NCI-H1436 (cell line): Measurements from ENCODE around the gene CA14.
A peak's percentile ranks its signal among the peaks of the same experiment; 100 is the strongest.
"Not testable (repeated sequence)": the region's sequence is repeated elsewhere in the genome, so short reads cannot be mapped to it uniquely, and the experiment has no call there.

ENCODE experiments used
- DNase-seq: peaks from one replicate; lab custom pipeline; 2025; lab: John Stamatoyannopoulos, UW

Gene CA14

DNA sequence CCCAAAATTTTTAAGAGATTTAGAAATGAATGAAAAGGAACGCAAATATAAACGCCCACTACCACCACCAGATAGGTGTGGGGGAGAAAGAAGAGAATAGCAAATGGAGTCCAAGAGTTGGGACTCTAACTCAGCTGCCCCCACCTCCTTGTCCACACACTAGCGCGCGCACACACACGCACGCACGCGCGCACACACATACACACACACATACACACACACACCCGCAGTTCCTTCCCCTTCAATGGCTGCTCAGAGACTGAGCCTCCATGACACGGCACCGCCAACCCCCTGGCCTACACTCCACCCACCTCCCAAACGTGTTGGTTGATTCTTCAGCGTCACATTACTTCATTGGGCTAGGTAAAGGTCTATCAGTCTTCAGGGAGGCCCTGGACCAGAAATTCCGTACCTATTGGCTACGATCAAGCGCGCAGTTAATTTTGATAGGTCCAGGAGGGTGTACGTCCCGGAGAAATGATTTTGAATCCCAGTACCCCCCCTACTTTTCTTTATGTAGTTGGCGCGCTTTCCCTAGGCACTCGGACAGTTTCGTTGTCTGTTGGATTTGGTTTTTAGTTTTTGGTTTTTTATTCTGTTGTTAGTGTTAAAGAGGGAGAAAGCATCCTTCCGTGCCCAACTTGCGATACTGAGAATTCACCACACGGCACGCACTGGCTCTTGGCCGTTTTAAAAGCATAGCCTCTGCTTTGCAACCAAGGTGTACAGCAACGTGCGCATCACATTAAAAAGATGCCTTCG lies 21.5 kb upstream of the CA14 start, which contains the start of gene ANP32E:
Gene ANP32E, minus strand, starts transcription at position 261 of the 762 bp plus-strand sequence. CDS start 326 bp downstream, outside the sequence.
- DNase-seq: peak; percentile 98

DNA sequence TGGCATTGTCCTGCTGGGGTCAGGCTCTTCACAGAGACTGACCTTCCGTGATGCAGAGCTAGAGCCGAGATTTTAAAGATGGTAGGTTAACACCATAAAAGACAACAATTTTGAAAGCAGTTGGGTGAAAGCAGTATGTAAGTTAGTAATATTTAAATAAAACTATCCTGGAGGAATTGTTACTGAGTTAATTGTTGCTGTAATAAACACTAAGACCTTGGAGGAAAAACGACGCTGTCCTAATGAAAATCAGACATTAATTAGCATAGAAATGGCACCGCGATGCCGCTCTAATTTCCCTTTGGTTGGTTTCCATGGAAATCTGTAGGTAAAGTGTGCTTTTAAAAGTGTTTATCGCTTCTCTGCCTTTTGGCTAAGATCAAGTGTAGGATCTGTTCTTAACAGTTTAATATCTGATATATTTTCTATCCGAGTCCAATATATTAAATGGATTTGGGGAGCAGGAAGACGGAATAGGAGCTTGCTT lies 20.9 kb upstream of the CA14 start:
- DNase-seq: no peak

DNA sequence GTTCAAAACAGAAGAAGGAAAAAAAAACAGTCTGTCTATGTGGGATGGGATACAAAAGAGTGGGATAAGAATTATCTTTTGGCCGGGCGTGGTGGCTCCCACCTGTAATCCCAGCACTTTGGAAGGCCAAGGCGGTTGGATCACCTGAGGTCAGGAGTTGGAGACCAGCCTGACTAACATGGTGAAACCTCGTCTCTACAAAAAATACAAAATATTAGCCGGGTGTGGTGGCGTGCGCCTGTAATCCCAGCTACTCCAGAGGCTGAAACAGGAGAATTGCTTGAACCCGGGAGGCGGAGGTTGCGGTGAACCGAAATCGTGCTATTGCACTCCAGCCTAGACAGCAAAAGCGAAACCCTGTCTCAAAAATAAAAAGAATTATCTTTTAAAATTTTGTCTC lies 20.4 kb upstream of the CA14 start:
- DNase-seq: not testable (repeated sequence)

DNA sequence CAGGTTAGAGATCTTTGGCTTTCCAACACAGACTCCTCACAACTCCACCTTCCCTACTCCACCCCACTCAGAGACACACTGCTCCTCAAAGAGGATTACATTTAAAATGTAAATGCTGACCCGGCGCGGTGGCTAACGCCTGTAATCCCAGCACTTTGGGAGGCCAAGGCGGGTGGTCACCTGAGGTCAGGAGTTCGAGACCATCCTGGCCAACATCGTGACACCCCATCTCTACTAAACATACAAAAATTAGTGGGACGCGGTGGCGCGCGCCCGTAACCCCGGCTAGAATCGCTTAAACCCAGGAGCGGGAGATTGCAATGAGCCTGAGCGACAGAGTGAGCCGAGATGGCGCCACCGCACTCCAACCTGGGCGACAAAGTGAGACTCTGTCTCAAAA lies 19.8 kb upstream of the CA14 start:
- DNase-seq: no peak

DNA sequence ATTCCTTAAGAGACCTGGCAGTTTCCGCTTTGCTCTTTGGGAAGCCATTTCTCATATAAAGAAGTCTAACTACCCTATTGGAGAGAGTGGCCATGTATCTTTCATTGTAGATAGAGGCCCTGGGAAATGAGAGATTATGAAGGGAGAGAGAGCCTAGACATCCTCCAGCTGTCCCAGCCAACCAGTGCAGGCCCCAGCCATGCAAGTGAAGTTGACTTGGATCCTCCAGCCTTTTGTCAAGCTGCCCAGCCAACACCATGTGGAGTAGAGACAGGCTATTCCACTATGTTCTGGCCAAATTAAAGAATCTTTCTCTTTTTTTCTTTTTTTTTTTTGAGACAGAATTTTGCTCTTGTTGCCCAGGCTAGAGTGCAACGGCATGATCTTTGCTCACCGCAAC lies 14.6 kb upstream of the CA14 start:
- DNase-seq: no peak

DNA sequence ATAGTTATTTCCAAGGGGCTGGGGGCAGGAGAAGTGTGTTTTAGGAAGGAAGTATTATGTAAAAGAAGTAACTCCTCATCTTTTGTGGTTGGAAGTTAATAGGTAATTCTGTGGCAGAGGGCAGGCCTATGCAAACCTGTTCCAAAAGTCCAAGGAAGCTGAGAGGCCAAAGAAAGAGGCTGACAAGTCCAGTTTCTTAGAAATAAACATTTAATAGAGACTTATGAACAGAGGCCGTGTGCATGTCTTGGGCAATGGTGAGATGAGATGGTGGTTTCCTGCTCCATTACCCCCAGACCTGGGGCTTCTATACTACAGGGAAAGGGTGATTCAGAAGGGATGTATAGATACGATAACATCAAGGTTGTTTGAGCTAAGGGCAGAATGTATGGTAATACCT lies 7.6 kb upstream of the CA14 start:
- DNase-seq: no peak

DNA sequence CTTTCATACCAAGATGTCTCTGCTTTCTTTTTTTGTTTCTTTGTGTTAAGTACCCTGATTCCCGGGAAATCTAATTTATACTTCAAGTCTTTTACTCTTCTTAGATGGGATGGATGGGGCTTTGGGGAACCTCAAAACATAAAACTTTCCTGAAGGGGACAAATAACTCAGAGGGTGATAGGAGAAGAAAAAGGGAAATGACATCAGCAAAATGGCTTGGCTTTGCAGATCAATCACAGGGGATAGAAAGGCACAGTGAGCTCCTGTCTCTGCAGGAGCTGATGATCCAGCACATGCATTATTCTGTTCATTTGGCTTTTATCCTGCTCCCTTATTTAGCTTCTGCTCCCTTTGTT lies 1.4 kb upstream of the CA14 start:
- DNase-seq: no peak

DNA sequence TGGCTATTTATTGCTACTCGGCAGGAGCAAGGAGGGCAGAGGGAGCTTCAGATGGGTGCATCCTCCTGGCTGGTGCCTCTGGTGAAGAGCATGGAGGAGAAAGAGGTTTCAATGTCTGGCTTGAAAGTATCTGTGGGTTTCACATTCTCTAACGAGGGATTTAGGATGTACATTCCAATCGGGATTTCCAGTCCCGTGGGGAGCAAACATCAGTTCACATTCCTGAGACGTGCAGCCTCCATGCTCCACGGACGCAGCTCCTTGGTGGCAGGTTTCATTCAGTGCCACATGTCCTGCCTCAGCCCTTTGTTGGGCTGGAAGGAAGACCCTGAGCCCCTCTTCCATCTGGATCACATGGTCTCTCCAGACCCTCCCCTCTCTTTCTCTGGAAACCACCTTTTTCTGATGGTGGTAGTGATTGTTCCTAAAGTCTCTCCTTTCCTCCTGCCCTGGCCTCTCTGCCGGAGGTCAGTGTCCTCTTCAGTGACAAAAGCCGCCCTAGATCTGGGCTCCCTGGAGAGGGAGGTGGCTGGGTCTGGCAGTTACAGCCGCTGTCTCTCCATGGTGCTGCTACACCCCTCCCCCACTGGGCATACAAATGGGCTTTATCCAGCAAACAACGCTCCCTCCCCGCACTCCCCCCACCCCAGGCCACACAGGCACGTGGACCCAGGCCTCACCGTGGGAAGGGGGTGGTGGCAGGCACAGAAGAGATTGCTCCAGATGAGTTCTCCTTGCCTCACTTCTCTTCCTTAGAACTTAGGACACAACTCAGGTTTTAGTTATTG lies 826 bp upstream of the CA14 start:
- DNase-seq: no peak

DNA sequence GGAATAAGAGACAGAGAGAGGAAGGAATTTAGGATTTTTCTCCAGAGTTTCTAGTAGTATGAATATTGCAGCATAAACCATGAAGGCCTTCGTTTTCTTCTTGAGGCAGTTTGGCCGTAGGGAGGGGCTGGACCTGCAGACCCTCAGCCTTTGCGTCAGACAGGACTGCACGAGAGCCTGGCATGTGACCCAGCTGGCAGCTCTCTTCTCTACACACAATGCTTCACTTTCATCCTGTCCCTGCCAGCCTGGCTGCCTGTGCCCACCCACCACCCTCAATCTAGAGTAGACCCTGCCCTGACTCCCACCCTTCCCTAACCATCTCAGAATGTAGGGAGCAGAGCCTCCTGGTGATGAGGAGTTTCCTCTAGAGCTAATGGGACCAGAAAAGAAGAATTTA lies 1.6 kb downstream of the CA14 start:
- DNase-seq: no peak

DNA sequence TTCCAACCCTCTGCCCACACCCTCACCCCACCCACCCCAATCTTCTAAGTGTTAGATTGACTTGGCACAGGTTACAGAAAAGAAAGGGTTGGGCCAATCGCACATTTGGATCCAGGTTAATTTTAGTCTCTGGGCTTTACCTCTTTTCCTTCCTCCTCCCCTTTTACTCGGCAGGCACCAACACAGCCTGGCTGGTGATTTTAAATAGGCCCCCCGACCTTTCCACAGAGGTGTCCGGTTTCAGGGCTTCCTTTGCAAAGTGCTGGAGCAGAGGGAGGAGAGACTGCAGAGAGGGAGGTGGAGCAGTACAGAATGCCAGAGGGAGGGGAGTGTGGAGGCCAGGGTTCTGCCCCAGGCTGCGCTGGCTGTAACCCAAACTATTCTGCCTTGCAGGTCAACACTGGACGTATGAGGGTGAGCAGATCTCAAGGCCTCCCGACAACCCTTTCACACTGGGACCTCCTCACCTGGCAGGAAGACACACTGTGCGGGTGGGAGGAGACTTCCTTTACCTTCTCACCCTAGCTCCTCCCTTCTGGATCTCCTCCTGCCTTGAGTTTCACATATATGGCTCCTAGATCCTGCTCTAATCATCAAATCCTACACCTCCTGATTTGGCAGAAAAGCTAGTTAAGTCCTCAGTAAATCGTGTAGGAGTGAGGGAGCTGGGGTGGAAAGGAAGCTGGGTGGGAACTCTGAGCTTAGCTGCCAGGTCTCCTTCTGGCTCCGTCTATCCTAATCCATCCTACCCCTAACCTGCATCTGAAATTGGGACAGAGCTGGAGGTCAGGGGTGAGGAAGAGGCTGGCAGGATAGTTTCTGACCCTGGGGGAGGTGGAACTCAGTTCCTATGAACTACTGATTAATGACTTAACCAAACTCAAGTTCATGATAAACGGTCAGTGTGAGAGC lies 2.4 kb downstream of the CA14 start:
- peak; percentile 59 for DNase-seq

DNA sequence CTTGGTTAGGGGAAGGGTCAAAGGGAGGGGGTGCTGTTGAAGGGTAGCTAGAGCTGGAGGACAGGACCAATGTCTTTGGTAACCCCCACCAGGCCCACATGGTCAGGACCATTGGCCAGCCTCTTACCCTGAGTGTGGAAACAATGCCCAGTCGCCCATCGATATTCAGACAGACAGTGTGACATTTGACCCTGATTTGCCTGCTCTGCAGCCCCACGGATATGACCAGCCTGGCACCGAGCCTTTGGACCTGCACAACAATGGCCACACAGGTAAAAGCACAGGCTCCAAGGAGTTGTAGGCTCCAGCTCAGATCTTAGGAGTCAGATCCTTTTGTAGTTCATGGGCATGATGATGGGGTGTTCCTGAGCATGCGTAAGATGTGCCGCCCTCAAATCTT lies 3.8 kb downstream of the CA14 start:
- DNase-seq: no peak

DNA sequence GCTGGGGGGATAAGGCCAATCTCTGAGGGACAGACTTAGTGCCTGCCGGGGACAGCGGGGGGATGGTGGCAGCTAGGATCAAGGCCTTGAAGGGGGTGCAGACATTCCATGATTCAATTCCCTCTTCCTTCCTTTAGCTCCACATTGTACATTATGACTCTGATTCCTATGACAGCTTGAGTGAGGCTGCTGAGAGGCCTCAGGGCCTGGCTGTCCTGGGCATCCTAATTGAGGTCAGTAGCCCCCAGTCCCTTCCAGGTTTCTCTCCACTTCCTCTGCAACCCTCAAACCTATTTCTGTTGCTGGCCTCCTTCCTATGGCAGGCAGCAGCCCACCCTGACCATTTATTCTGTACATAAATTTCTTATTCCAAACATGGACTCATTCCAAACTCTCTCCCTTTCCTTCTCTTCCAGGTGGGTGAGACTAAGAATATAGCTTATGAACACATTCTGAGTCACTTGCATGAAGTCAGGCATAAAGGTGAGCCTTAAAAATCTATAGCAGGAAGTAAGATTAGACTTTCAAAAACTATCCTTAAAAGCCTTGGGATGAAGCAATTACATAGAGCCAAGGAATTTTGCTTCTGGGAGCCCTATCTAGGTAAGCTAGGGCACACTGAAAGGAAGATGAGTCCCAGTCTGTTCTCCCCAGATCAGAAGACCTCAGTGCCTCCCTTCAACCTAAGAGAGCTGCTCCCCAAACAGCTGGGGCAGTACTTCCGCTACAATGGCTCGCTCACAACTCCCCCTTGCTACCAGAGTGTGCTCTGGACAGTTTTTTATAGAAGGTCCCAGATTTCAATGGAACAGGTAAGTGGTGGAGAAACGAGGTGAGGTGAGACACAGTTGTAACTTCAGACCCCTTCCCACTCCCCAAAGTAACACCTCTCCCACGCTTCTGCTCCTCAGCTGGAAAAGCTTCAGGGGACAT lies 5.1 kb downstream of the CA14 start:
- no peak for DNase-seq

DNA sequence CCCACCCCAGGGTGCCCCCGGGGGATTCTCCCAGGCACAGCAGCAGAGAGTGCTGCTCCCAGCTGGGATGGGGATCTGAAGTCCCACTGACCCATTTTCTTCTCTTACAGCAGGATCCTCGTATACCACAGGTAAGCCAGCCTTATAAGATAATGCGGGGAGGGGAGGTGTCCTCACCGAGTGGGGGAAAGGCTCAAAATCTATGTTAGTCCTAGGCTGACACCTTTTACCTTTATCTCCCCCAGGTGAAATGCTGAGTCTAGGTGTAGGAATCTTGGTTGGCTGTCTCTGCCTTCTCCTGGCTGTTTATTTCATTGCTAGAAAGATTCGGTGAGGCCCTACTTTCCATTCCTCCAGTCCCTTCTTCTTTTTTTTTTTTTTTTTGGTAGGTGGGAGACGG lies 6.0 kb downstream of the CA14 start:
- DNase-seq: no peak

DNA sequence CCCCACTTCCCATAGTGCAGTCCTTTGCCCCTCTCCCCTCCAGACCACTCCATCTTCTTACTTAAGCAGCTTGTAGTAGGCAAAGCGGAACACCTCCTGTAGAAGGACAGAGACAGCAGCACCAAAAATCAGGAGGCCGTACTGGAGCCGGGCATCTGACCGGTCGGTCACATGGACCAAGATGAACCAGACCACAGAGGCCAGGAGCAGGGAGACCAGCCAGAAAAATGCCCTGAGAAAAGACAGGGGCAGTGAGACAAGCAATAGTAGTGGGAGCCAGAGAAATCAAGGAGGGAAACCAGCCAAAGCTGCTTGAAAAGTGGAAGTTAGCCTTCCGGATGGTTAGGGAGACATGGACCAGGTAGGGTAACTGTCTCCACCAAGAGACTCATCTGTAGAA lies 10.3 kb downstream of the CA14 start:
- DNase-seq: no peak

DNA sequence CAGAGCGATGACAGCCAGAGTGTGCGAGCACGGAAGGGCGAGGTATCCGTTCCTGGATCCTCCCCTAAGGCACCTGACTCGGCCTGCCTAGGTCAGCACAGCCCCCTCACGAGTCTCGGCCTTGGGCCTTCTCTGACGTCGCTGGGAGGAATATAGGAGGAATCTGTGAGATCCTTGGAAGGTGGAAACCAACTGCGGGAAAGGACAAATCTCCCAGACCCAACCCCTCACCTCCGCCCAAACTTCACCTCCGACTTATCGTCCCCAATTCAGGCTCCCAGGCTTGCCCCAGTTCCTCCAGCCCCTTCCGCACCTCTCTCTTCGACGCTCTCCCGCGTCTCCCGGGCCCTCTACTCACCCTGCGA lies 10.7 kb downstream of the CA14 start:
- DNase-seq: no peak

DNA sequence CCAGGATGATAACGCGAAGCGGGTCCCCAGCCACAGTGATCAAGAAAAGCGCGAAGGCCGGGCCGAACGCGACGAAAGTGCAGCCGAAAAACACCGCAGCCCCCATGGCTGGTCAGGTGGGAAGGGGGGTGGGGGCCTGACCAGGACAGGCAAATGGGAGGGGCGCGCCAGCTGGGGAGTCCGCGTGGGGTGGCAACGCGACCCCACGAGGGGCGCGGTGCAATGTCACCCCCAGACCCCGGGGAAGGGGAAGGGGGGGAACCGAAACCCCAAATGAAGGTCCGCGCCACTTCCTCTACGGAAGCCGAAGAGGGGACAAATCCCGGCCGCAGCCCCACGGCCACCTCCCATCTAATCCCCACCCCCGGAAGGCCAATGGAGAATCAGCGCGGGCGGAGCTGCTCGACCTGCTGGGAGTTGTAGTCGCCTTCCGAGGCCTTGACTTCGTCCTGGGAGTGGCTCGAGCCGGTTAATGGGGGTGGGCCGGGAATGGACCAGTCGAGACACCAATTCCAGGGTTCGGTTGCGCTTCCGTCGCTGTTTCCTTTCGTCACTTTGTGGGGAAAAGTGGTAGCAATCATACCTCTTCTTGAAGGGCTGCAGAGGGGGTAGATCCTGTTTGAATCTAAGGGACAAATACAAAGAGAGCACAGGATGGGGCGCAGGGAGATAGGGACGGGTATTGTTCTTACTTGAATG lies 11.3 kb downstream of the CA14 start, which contains the start of gene APH1A:
Gene APH1A, minus strand, starts transcription at position 312 of the 699 bp plus-strand sequence. Its CDS starts 206 bp downstream, at position 106.
- peak; percentile 95 for DNase-seq

DNA sequence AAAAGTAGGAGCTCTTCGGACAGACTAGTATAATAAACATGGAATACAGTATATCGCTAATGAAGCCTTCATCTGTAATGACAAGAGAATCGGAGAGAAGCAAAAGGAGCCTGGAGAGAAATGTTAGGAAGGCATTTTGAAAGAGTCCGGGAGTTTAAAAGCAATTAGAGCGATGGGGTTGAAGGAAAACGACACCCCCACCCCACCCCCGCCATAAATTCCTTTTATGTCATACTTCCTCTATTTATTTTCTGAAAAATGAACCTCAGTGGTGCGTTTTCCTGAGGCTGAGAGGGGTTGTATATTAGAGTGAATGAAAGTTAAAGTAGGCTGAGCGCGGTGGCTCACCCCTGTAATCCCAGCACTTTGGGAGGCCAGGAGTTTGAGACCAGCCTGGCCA lies 11.9 kb downstream of the CA14 start:
- DNase-seq: no peak

DNA sequence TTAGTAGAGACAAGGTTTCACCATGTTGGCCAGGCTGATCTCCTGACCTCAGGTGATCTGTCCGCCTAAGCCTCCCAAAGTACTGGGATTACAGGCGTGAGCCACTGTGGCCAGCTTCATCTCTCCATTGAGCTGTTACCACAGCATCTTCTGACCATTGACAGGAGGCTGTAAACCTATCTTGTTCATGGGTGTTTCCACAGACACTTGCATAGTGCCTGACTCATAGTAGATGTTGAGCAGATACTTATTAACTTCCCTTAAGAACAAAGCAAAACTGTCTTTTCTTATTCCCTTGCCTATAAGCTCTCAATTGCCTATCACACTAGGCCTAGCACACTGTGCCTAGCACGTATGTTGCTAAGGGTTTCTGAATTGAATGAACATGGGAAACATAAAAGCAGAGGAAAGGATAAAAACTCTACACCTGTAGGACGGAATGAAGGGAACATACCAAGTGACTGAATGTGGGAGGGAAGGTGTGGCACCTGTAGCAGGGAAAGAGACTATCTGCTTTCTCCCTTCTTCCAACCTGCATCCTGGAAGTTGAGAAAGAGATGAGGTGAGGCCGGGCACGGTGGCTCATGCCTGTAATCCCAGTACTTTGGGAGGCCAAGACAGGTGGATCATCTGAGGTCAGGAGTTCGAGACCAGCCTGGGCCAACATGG lies 13.9 kb downstream of the CA14 start:
- DNase-seq: no peak

DNA sequence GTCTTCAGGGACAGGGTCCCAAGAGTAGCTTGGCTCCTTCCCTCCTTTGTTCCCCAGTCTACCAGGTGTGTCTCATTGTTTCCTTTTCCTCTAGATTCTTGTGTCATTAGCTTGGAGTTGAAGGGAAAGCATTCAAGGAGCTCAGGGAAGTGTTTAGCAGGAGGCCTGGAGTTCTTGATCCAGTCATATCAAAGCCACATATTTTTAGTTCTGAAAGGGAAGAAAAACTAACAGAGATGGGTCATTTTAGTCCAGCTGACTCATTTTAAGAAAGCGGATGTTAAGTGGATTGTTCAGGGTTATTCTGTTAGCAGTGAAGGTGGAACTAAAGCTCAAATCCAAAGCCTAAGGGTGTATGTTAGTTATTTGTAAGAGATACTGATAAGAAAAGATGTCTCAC lies 15.7 kb downstream of the CA14 start:
- DNase-seq: no peak

DNA sequence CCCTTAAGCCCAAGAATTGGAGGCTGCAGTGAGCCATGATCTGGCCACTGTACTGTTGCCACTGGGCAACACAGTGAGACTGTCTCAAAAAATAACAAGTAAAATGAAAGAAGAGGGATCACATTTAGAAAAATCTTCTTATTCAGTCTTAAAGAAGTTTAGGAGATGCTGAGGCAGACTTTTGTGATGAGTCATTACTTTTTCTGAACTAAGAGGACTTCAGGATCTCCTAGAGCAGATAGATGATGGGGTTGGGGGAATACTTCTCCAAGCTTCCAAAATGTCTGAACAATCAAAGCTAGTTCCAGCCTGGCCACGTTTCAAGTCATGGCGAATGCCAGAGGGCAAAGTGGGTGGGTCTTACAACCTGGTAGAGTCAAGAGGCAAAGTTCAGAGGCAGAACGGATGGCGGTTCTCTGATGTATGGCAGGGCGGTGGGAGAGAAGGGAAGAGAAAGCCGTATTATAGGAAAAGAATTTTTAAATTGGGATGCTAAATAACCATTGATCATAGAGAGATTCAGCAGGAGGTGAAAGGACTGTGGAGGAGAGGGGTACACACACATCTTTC lies 22.6 kb downstream of the CA14 start:
- no peak for DNase-seq
